ENCODE data around the gene LYL1. TPM values are rescaled to one million over a fixed set of nuclear protein-coding genes. Genes with fewer than 3 reads are reported as not detected.

LYL1 gene
- total and polyA plus RNA-seq, 9 of the 15 experiments (the other 6 are each of a cell fraction or from before 2014, with no cell fraction given): 1.3 to 266 (median 34.0) TPM

DNA sequence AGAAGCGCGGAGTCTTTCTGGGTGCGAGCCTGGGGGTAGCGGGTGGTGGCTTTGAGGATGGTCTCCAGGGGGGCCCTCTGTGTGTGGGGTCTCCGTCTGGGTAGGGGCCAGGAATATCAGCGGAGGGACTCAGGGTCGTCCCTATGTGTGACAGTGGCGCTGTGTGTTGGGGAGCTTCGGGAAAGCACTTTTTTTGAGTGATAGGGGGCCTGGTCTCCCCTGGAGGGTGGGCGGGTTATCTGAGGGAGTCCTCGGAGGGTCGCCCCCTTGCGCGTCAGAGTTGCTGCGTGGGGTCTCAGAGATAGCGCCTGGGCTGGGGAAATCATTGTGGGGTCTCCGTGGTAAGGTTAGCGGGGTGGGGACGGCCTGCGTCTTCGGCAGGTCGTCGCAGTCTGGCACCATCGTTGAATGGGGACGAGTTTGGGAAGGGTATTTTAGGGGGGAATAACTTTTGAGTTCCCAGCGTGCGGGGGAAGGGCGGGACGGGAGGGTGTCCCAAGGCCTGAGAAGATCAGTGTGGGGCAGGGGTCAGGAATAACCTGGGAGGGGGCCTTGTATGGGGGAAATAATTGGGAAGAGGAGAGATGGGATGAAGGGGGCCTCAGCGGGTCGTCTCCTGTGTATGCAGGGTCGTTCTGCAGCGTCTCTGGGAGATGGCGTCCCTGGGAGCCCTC is 48.4 kb upstream of the LYL1 start (continued):
- TF ChIP-seq NFXL1 (CRISPR knock-in tag; IDR thresholded peaks at IDR 0.05) (no peak), ATF3 (IDR thresholded peaks at IDR 0.05) (no peak), ATF3 (CRISPR knock-in tag; conservative IDR thresholded peaks at IDR 0.05) (peak; percentile 28; the same call in 1 of the 2 replicates), DPF2 (IDR thresholded peaks at IDR 0.05) (no peak), E2F5 (CRISPR knock-in tag; IDR thresholded peaks at IDR 0.05) (no peak), HLTF (IDR thresholded peaks at IDR 0.05) (no peak), STAT5A (IDR thresholded peaks at IDR 0.05; ENCODE audit: borderline replicate concordance, low read length) (no peak), ZBTB40 (IDR thresholded peaks at IDR 0.05) (no peak), ZBTB40 (CRISPR knock-in tag; IDR thresholded peaks at IDR 0.05) (no peak), MTF1 (CRISPR knock-in tag; IDR thresholded peaks at IDR 0.05; ENCODE audit: borderline replicate concordance) (no peak), TRIM28 (IDR thresholded peaks at IDR 0.05) (no peak), TARDBP (IDR thresholded peaks at IDR 0.05) (no peak), XRCC5 (IDR thresholded peaks at IDR 0.05; ENCODE audit: low read depth, low read length) (no peak), FOS (IDR thresholded peaks at IDR 0.05; ENCODE audit: extremely low read depth, insufficient read length) (no peak), C11orf30 (IDR thresholded peaks at IDR 0.05; ENCODE audit: low read depth) (no peak), KHSRP (IDR thresholded peaks at IDR 0.05) (no peak), ZNF780A (CRISPR knock-in tag; IDR thresholded peaks at IDR 0.05) (0 out of 2 replicates have a peak, but pooled peaks have one; percentile 52), KLF16 (IDR thresholded peaks at IDR 0.05) (no peak), ZNF277 (CRISPR knock-in tag; IDR thresholded peaks at IDR 0.05; ENCODE audit: borderline replicate concordance) (no peak)

Data from K562 (cell line).